Measurements from ENCODE around the gene MYLK2.

The MYLK2 gene

GRCh38 chr20:31845300-31845863 lies 26.2 kb downstream of the MYLK2 start, which contains the start of gene FOXS1:
FOXS1 (minus strand) TSS chr20:31845604; CDS start chr20:31845542, 62 bp downstream.
- H3K27me3 ChIP-seq (ENCODE audit: control insufficient read depth, insufficient read depth, low read length): no peaks in the 10 kb centered on the region
- H3K36me3 ChIP-seq (ENCODE audit: control insufficient read depth, insufficient read depth, low read length): no peaks in the 10 kb centered on the region
- peaks cover 8% of the 10 kb centered on the region for H3K4me1 ChIP-seq
- H3K27ac ChIP-seq: peak within 1 kb of the TSS; percentile 4
- H3K79me2 ChIP-seq: no peaks in the 10 kb centered on the region
- peak within 1 kb of the TSS; percentile 31 for H2AFZ ChIP-seq
- H3K4me3 ChIP-seq (ENCODE audit: low read depth, low read length): no peak within 1 kb of the TSS
- no peak within 1 kb of the TSS for H3K4me2 ChIP-seq (ENCODE audit: low read length)
- H3K9me3 ChIP-seq (ENCODE audit: control insufficient read depth, low read length): no peaks in the 10 kb centered on the region
- H3K9ac ChIP-seq: no peak within 1 kb of the TSS
- no peak for TF ChIP-seq CTCF (IDR thresholded peaks at IDR 0.05)

GRCh38 chr20:31846793-31847138 lies 27.6 kb downstream of the MYLK2 start:
- Histone ChIP-seq H3K27ac (no peak overlapping the region), H3K4me1 (peaks cover 22% of the 10 kb centered on the region), H3K4me3 (ENCODE audit: low read depth, low read length) (no peak overlapping the region), H2AFZ (no peak overlapping the region), H3K9ac (no peak overlapping the region), H3K27me3 (ENCODE audit: control insufficient read depth, insufficient read depth, low read length) (no peaks in the 10 kb centered on the region), H3K4me2 (ENCODE audit: low read length) (no peak overlapping the region), H3K36me3 (ENCODE audit: control insufficient read depth, insufficient read depth, low read length) (no peaks in the 10 kb centered on the region), H3K9me3 (ENCODE audit: control insufficient read depth, low read length) (no peaks in the 10 kb centered on the region), H3K79me2 (no peaks in the 10 kb centered on the region)
- TF ChIP-seq CTCF (IDR thresholded peaks at IDR 0.05): no peak

- Histone ChIP-seq H3K36me3 (ENCODE audit: control insufficient read depth, insufficient read depth, low read length) (no peaks in the 10 kb centered on the region), H3K79me2 (no peaks in the 10 kb centered on the region), H3K9ac (no peak overlapping the region), H3K27ac (no peak overlapping the region), H3K27me3 (ENCODE audit: control insufficient read depth, insufficient read depth, low read length) (no peaks in the 10 kb centered on the region), H3K4me1 (peaks cover 30% of the 10 kb centered on the region), H3K4me3 (ENCODE audit: low read depth, low read length) (no peak overlapping the region), H3K4me2 (ENCODE audit: low read length) (no peak overlapping the region), H3K9me3 (ENCODE audit: control insufficient read depth, low read length) (no peaks in the 10 kb centered on the region), H2AFZ (no peak overlapping the region)
- no peak for TF ChIP-seq CTCF (IDR thresholded peaks at IDR 0.05)
Measured at GRCh38 chr20:31848088-31848999, 29.2 kb downstream of the MYLK2 start.

- H3K4me2 ChIP-seq (ENCODE audit: low read length): no peak overlapping the region
- H3K4me1 ChIP-seq: peaks cover 30% of the 10 kb centered on the region
- no peak overlapping the region for H3K4me3 ChIP-seq (ENCODE audit: low read depth, low read length)
- TF ChIP-seq CTCF (IDR thresholded peaks at IDR 0.05): no peak
- H2AFZ ChIP-seq: peak overlapping the region; percentile 57
- H3K27ac ChIP-seq: no peak overlapping the region
- no peak overlapping the region for H3K9ac ChIP-seq
- no peaks in the 10 kb centered on the region for H3K9me3 ChIP-seq (ENCODE audit: control insufficient read depth, low read length)
- H3K27me3 ChIP-seq (ENCODE audit: control insufficient read depth, insufficient read depth, low read length): no peaks in the 10 kb centered on the region
- no peaks in the 10 kb centered on the region for H3K79me2 ChIP-seq
- no peaks in the 10 kb centered on the region for H3K36me3 ChIP-seq (ENCODE audit: control insufficient read depth, insufficient read depth, low read length)
Measured at GRCh38 chr20:31849306-31849930, 30.3 kb downstream of the MYLK2 start.
